Left lung (tissue), 10 donors: ENCODE measurements around the gene CDK2AP2. TPM values are rescaled to one million over a fixed set of nuclear protein-coding genes. Genes with fewer than 3 reads are reported as not detected.

ENCODE experiments used
- ATAC-seq: fragments of 200-7000 bp; cut with Tn5 transposase; one replicate; pipeline ENCODE4 v1.9.1; 2020; ENCODE audit warnings: moderate library complexity
- DNase-seq, 4 donors: peaks; one replicate each; pipeline ENCODE4 v3.0.0-alpha.2; 2013 to 2020
- H3K27ac ChIP-seq, 2 donors: fragments of 200-600 bp; sonication (generic) in 1 of 2; one replicate each; pipeline versions ENCODE4 v1.5.0 to v1.8.0; 2020 to 2021
- H3K27me3 ChIP-seq, 2 donors: fragments of 200-600 bp; sonication (generic) in 1 of 2; one replicate each; pipeline versions ENCODE4 v1.5.0 to v1.8.0; 2020 to 2021
- H3K36me3 ChIP-seq, 2 donors: fragments of 200-600 bp; sonication (generic) in 1 of 2; one replicate each; pipeline versions ENCODE4 v1.5.0 to v1.8.0; 2020 to 2021
- H3K4me1 ChIP-seq, 2 donors: fragments of 200-600 bp; one replicate each; pipeline ENCODE4 v1.8.0; 2021
- H3K4me3 ChIP-seq, 2 donors: fragments of 200-600 bp; sonication (generic) in 1 of 2; one replicate each; pipeline versions ENCODE4 v1.5.0 to v1.8.0; 2020 to 2021; ENCODE audit warnings: mild to moderate bottlenecking in 1 of 2
- H3K9me3 ChIP-seq, 2 donors: fragments of 200-600 bp; sonication (generic) in 1 of 2; one replicate each; pipeline versions ENCODE4 v1.5.0 to v1.8.0; 2020 to 2021
- CTCF ChIP-seq, 2 donors: fragments of 200-600 bp; sonication (generic) in 1 of 2; IDR thresholded peaks; one replicate each; pipeline versions ENCODE4 v1.5.0 to v1.8.0; 2021; ENCODE audit warnings: antibody characterized with exemption in 2 of 2
- intact Hi-C, 2 donors: fragments of 100-400 bp; cut with DNase I; formaldehyde crosslinking; loops; one replicate each; pipeline versions ENCODE4 v1.11.2 to v1.14.2; 2022
- polyA plus RNA-seq, 6 donors: library from polyadenylated mRNA; unstranded; fragments of 120-200 nt; gene quantifications; one replicate each; pipeline ENCODE4 v1.2.1, GENCODE V29; 2013; ENCODE audit not compliant: insufficient read length in 6 of 6
- total RNA-seq, 2 donors: library from RNA; stranded (reverse); fragmentation: NEBNext Ultra II Directional; extraction: Animal tissue kit (Norgen Biotek cat#: 25700); gene quantifications; one replicate each; pipeline ENCODE4 v1.2.1, GENCODE V29; 2021
- donor health status: DM: no; HTN: yes; CAD: no.
- donor health status: DM: no; HTN: no; CAD: no.

The CDK2AP2 gene
- total and polyA plus RNA-seq, 8 donors, result 25.8 to 92.8 (median 33.4) TPM

- H3K27ac ChIP-seq, result peak overlapping the region; percentile 97 to 99
- ATAC-seq (peak; percentile 28), DNase-seq (no peak)
- intact Hi-C loops, result loop anchor here in 1 of 2 donors (5.0 kb wide), 1 partner anchor 115 kb away; the partner anchor contains the start of gene RAD9A
- H3K4me3 ChIP-seq, result peak overlapping the region; percentile 83 to 94
- no peak for TF ChIP-seq CTCF (IDR thresholded peaks at IDR 0.05)
- peaks cover 0 to 12% of the 10 kb centered on the region in 2 donors for H3K36me3 ChIP-seq
- H3K9me3 ChIP-seq, result no peaks in the 10 kb centered on the region
- H3K4me1 ChIP-seq, result peaks cover 24 to 55% of the 10 kb centered on the region in 2 donors
- peaks cover 0 to 41% of the 10 kb centered on the region in 2 donors for H3K27me3 ChIP-seq
These were observed 609 bp downstream of the CDK2AP2 start for GRCh38 chr11:67507242-67507863.

- intact Hi-C loops, result loop anchor here in 1 of 2 donors (5.0 kb wide), 1 partner anchor 114 kb away; the partner anchor contains the start of gene RAD9A
- peak; percentile 5 to 18 for TF ChIP-seq CTCF (IDR thresholded peaks at IDR 0.05)
- DNase-seq, result peak in 1 of 4 donors; percentile 76
- peaks cover 0 to 20% of the 10 kb centered on the region in 2 donors for H3K36me3 ChIP-seq
- no peaks in the 10 kb centered on the region for H3K9me3 ChIP-seq
- H3K4me3 ChIP-seq, result peak overlapping the region in 1 of 2 donors; percentile 94
- ATAC-seq, result no peak
- H3K27me3 ChIP-seq, result peaks cover 0 to 32% of the 10 kb centered on the region in 2 donors
- peaks cover 24 to 59% of the 10 kb centered on the region in 2 donors for H3K4me1 ChIP-seq
- H3K27ac ChIP-seq, result peak overlapping the region; percentile 88 to 99
These were observed 1.4 kb downstream of the CDK2AP2 start for GRCh38 chr11:67506426-67507051.

- no peaks in the 10 kb centered on the region for H3K9me3 ChIP-seq
- DNase-seq (peak; percentile 74 to 98 (median 93)), ATAC-seq (peak; percentile 69)
- TF ChIP-seq CTCF (IDR thresholded peaks at IDR 0.05), result peak; percentile 94 to 100
- peaks cover 0 to 26% of the 10 kb centered on the region in 2 donors for H3K27me3 ChIP-seq
- peaks cover 24 to 65% of the 10 kb centered on the region in 2 donors for H3K4me1 ChIP-seq
- intact Hi-C loops, result loop anchor here in 1 of 2 donors (5.0 kb wide), 1 partner anchor 114 kb away; the partner anchor contains the start of gene RAD9A
- peak overlapping the region; percentile 88 to 92 for H3K27ac ChIP-seq
- peak overlapping the region in 1 of 2 donors; percentile 94 for H3K4me3 ChIP-seq
- H3K36me3 ChIP-seq, result peaks cover 0 to 25% of the 10 kb centered on the region in 2 donors
These were observed 2.2 kb downstream of the CDK2AP2 start for GRCh38 chr11:67505605-67506396.

GRCh38 chr11:67504950-67505581 lies 2.9 kb downstream of the CDK2AP2 start, which contains the start of gene PITPNM1:
Gene PITPNM1 (minus strand): TSS chr11:67505363. CDS start chr11:67504180, 1,183 bp downstream.
- peak; percentile 56 for ATAC-seq
- no peak for TF ChIP-seq CTCF (IDR thresholded peaks at IDR 0.05)
- peak; percentile 43 to 97 (median 80) for DNase-seq
- Histone ChIP-seq H3K4me1 (peaks cover 24 to 65% of the 10 kb centered on the region in 2 donors), H3K9me3 (no peaks in the 10 kb centered on the region), H3K27ac (peak within 1 kb of the TSS; percentile 88 to 92), H3K27me3 (peaks cover 0 to 20% of the 10 kb centered on the region in 2 donors), H3K36me3 (peaks cover 0 to 27% of the 10 kb centered on the region in 2 donors), H3K4me3 (peak within 1 kb of the TSS; percentile 50 to 94)
- intact Hi-C loops, result loop anchor here in 1 of 2 donors (5.0 kb wide), 1 partner anchor 113 kb away; the partner anchor contains the start of gene RAD9A
